ENCODE data around the gene FAM72D.
"Not testable (repeated sequence)": the region's sequence is repeated elsewhere in the genome, so short reads cannot be mapped to it uniquely, and the experiment has no call there.

The FAM72D gene

GRCh38 chr1:145079737-145080136, 16.0 kb upstream of the FAM72D start:
- not testable (repeated sequence) for H3K4me3 ChIP-seq (replicated peaks; ENCODE audit: low read depth, low read length); DNase-seq (ENCODE audit: extremely low read depth, low read depth)

- DNase-seq (ENCODE audit: extremely low read depth, low read depth); H3K4me3 ChIP-seq (replicated peaks; ENCODE audit: low read depth, low read length): not testable (repeated sequence)
Observed at GRCh38 chr1:145080193-145080592, 15.6 kb upstream of the FAM72D start.

- not testable (repeated sequence) for H3K4me3 ChIP-seq (replicated peaks; ENCODE audit: low read depth, low read length); DNase-seq (ENCODE audit: extremely low read depth, low read depth)
Observed at GRCh38 chr1:145082483-145083255, 13.1 kb upstream of the FAM72D start.

GRCh38 chr1:145093517-145094149, 2.1 kb upstream of the FAM72D start:
- DNase-seq (ENCODE audit: extremely low read depth, low read depth): not testable (repeated sequence)
- H3K4me3 ChIP-seq (replicated peaks; ENCODE audit: low read depth, low read length): peak overlapping the region; percentile 43

- H3K4me3 ChIP-seq (replicated peaks; ENCODE audit: low read depth, low read length): peak overlapping the region; percentile 36
- DNase-seq (ENCODE audit: extremely low read depth, low read depth): not testable (repeated sequence)
Observed at GRCh38 chr1:145094655-145095211, 1.0 kb upstream of the FAM72D start.

- DNase-seq (ENCODE audit: extremely low read depth, low read depth); H3K4me3 ChIP-seq (replicated peaks; ENCODE audit: low read depth, low read length): not testable (repeated sequence)
Observed at GRCh38 chr1:145101725-145102124, 6.0 kb downstream of the FAM72D start.

GRCh38 chr1:145103294-145103693, 7.5 kb downstream of the FAM72D start:
- H3K4me3 ChIP-seq (replicated peaks; ENCODE audit: low read depth, low read length); DNase-seq (ENCODE audit: extremely low read depth, low read depth): not testable (repeated sequence)

- not testable (repeated sequence) for H3K4me3 ChIP-seq (replicated peaks; ENCODE audit: low read depth, low read length); DNase-seq (ENCODE audit: extremely low read depth, low read depth)
Observed at GRCh38 chr1:145111674-145112073, 15.9 kb downstream of the FAM72D start.

- DNase-seq (ENCODE audit: extremely low read depth, low read depth); H3K4me3 ChIP-seq (replicated peaks; ENCODE audit: low read depth, low read length): not testable (repeated sequence)
Observed at GRCh38 chr1:145112703-145113102, 16.9 kb downstream of the FAM72D start.

GRCh38 chr1:145114560-145115057, 18.8 kb downstream of the FAM72D start:
- not testable (repeated sequence) for DNase-seq (ENCODE audit: extremely low read depth, low read depth); H3K4me3 ChIP-seq (replicated peaks; ENCODE audit: low read depth, low read length)

- H3K4me3 ChIP-seq (replicated peaks; ENCODE audit: low read depth, low read length); DNase-seq (ENCODE audit: extremely low read depth, low read depth): not testable (repeated sequence)
Observed at GRCh38 chr1:145115587-145116493, 20.1 kb downstream of the FAM72D start.

- H3K4me3 ChIP-seq (replicated peaks; ENCODE audit: low read depth, low read length); DNase-seq (ENCODE audit: extremely low read depth, low read depth): not testable (repeated sequence)
Observed at GRCh38 chr1:145119842-145120241, 24.1 kb downstream of the FAM72D start.

GRCh38 chr1:145122344-145123061, 26.7 kb downstream of the FAM72D start:
- not testable (repeated sequence) for DNase-seq (ENCODE audit: extremely low read depth, low read depth)

GRCh38 chr1:145123062-145123395, 27.3 kb downstream of the FAM72D start:
- H3K4me3 ChIP-seq (replicated peaks; ENCODE audit: low read depth, low read length); DNase-seq (ENCODE audit: extremely low read depth, low read depth): not testable (repeated sequence)

More at GRCh38 chr1:145122344-145123061, 26.7 kb downstream of the FAM72D start:
- not testable (repeated sequence) for H3K4me3 ChIP-seq (replicated peaks; ENCODE audit: low read depth, low read length)

GRCh38 chr1:145123992-145124641, 28.3 kb downstream of the FAM72D start:
- DNase-seq (ENCODE audit: extremely low read depth, low read depth); H3K4me3 ChIP-seq (replicated peaks; ENCODE audit: low read depth, low read length): not testable (repeated sequence)

- DNase-seq (ENCODE audit: extremely low read depth, low read depth); H3K4me3 ChIP-seq (replicated peaks; ENCODE audit: low read depth, low read length): not testable (repeated sequence)
Observed at GRCh38 chr1:145125112-145125511, 29.3 kb downstream of the FAM72D start.

GRCh38 chr1:145127144-145127543, 31.4 kb downstream of the FAM72D start:
- DNase-seq (ENCODE audit: extremely low read depth, low read depth); H3K4me3 ChIP-seq (replicated peaks; ENCODE audit: low read depth, low read length): not testable (repeated sequence)
